Adrenal gland (tissue), 12 donors: ENCODE data around the gene SLC22A3. TPM values are rescaled to one million over a fixed set of nuclear protein-coding genes. Genes with fewer than 3 reads are reported as not detected.

Source experiments
- DNase-seq, 7 donors: peaks; one replicate each; pipeline ENCODE4 v3.0.0-alpha.2; 2019 to 2020
- H3K27ac ChIP-seq, 5 donors: fragments of 200-600 bp; sonication (generic) in 4 of 5; 1 replicate in 3 of 5; 2 replicates in 2 of 5; pipeline versions ENCODE4 v1.5.1 to v1.8.0; 2016 to 2020; ENCODE audit warnings: mild to moderate bottlenecking in 1 of 5
- H3K27me3 ChIP-seq: fragments of 200-600 bp; 2 replicates; pipeline ENCODE4 v1.8.0; 2021
- H3K36me3 ChIP-seq, 2 donors: fragments of 200-600 bp; replicated peaks in 1 of 2; 1 replicate in 1 of 2; 2 replicates in 1 of 2; pipeline versions ENCODE4 v1.5.1 to v1.8.0; 2018 to 2022
- H3K4me1 ChIP-seq, 2 donors: fragments of 200-600 bp; replicated peaks in 1 of 2; 1 replicate in 1 of 2; 2 replicates in 1 of 2; pipeline versions ENCODE4 v1.5.1 to v1.8.0; 2018 to 2021
- H3K4me3 ChIP-seq, 4 donors: fragments of 200-600 bp; sonication (generic) in 3 of 4; one replicate each; pipeline ENCODE4 v1.5.1; 2016 to 2018
- H3K9me3 ChIP-seq, 3 donors: fragments of 200-600 bp; sonication (generic) in 1 of 3; replicated peaks in 1 of 3; 1 replicate in 2 of 3; 2 replicates in 1 of 3; pipeline versions ENCODE4 v1.5.1 to v1.8.0; 2016 to 2021
- POLR2A ChIP-seq, 2 donors: fragments of 450-650 bp; IDR thresholded peaks; one replicate each; pipeline ENCODE4 v1.6.1; 2017; ENCODE audit warnings: antibody characterized with exemption in 2 of 2, mild to moderate bottlenecking in 2 of 2, moderate library complexity in 1 of 2
- WGBS, 4 donors: extraction: QIAGEN DNeasy Blood & Tissue Kit in 2 of 4; methylation state at CpG; one replicate each; pipeline versions ENCODE4 v1.1.5 to v1.1.7; 2013 to 2017; 5-methylcytosine and 5-hydroxymethylcytosine counted together
- intact Hi-C, 2 donors: fragments of 100-400 bp; cut with DNase I; formaldehyde crosslinking; loops; one replicate each; pipeline versions ENCODE4 v1.14.1 to v1.15.0; 2022 to 2023
- polyA plus RNA-seq, 3 donors: library from polyadenylated mRNA; stranded (reverse); fragments of 200-250 nt in 2 of 3; fragments of 350-450 nt in 1 of 3; fragmentation: Illumina TruSeq in 1 of 3; extraction: RNeasy Lipid Tissue Mini Kit (QIAGEN cat#74804) in 1 of 3; gene quantifications; one replicate each; pipeline ENCODE4 v1.2.3, GENCODE V29; 2013 to 2014
- total RNA-seq, 9 donors: library from RNA; depleted of rRNA in 4 of 9; stranded (reverse); fragments of >200 nt in 4 of 9; fragments of 120-200 nt in 1 of 9; fragmentation: NEBNext Ultra II Directional in 1 of 9; extraction: Animal tissue kit (Norgen Biotek cat#: 25700) in 1 of 9; gene quantifications; one replicate each; pipeline versions ENCODE4 v1.1.0 to v1.2.4, GENCODE V29; 2013 to 2023
- TF ChIP-seq, protein P1 (sequence below), 6 experiments: fragments of 450-650 bp in 4 of 6; fragments of 200-600 bp in 2 of 6; sonication (generic) in 1 of 6; IDR thresholded peaks; 1 replicate in 5 of 6; 2 replicates in 1 of 6; pipeline versions ENCODE4 v1.5.1 to v1.8.0; 2016 to 2021; ENCODE audit warnings: antibody characterized with exemption in 6 of 6, mild to moderate bottlenecking in 2 of 6, moderate library complexity in 1 of 6
- donor health status: healthy with polysubstance abuse.
- donor health status: Bipolar disorder and iron deficiency.
- donor health status: DM: yes; HTN: yes; CAD: no.
- donor health status: DM: no; HTN: no; CAD: no.
- donor health status: DM: no; HTN: no; CAD: no.
- donor health status: DM: yes; HTN: yes; CAD: no.

Gene SLC22A3
- total and polyA plus RNA-seq, 12 donors = 7.2 to 51.9 (median 31.2) TPM

DNA sequence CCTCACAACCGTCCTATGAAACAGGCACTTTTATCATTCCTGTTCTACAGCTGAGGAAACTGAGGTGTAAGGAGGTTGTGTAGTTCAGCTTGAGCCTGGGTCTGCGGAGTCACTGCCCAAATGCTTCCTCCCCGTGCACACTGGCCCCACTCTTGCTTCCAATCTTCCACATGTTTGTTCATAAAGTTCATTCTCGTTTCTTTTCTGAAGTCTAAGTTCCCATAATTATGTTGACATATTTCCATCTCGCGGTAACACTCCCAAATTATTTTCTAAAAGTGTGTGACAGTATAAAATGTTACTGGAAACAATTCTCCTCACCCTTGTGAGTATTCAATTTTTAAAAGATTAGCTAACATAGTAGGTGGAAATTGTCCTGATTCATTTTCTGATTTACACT, 106.9 kb downstream of the SLC22A3 start:
- DNase-seq = no peak
- H3K4me3 ChIP-seq = no peak overlapping the region
- H3K4me1 ChIP-seq = peaks cover 0 to 10% of the 10 kb centered on the region in 2 donors
- 69 to 78% (median 77%) methylated on average over 6 of the region's 6 CpGs for WGBS, 4 donors
- no peaks in the 10 kb centered on the region for H3K27me3 ChIP-seq
- H3K27ac ChIP-seq = peak overlapping the region in 1 of 5 donors; percentile 52
- TF ChIP-seq, protein P1, sequence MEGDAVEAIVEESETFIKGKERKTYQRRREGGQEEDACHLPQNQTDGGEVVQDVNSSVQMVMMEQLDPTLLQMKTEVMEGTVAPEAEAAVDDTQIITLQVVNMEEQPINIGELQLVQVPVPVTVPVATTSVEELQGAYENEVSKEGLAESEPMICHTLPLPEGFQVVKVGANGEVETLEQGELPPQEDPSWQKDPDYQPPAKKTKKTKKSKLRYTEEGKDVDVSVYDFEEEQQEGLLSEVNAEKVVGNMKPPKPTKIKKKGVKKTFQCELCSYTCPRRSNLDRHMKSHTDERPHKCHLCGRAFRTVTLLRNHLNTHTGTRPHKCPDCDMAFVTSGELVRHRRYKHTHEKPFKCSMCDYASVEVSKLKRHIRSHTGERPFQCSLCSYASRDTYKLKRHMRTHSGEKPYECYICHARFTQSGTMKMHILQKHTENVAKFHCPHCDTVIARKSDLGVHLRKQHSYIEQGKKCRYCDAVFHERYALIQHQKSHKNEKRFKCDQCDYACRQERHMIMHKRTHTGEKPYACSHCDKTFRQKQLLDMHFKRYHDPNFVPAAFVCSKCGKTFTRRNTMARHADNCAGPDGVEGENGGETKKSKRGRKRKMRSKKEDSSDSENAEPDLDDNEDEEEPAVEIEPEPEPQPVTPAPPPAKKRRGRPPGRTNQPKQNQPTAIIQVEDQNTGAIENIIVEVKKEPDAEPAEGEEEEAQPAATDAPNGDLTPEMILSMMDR (IDR thresholded peaks at IDR 0.05) = no peak
- no peak for TF ChIP-seq POLR2A (IDR thresholded peaks at IDR 0.05)
- no peaks in the 10 kb centered on the region for H3K9me3 ChIP-seq
- intact Hi-C loops = loop anchor here (5.0 to 10.0 kb wide), 6 partner anchors 108 to 590 kb away; partner anchors contain the start of gene SLC22A3 (in 1 of the 2)
- no peaks in the 10 kb centered on the region for H3K36me3 ChIP-seq

- intact Hi-C loops = loop anchor here (1.0 to 10.0 kb wide), 8 partner anchors 79 to 591 kb away; partner anchors contain the start of gene SLC22A3 (in 1 of the 2)
Observed at GRCh38 chr6:160455541-160456213, 107.5 kb downstream of the SLC22A3 start.

DNA sequence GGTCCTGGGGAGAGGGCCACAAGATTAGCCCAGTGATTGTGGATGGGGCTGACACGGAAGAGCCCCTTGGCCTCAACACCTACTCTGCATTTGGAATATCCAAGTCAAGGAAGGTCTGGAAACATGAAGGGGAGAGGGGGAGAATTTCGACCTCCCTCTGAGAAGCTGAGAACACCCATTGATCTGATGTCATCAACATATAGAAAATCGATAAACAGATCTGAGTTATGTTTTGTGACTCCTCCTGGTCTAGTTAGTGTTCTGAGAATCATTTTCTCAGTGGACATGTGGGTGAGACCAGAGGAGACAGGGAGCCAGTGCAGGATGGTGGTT, 108.0 kb downstream of the SLC22A3 start:
- peaks cover 0 to 10% of the 10 kb centered on the region in 2 donors for H3K4me1 ChIP-seq
- intact Hi-C loops = loop anchor here (1.0 to 10.0 kb wide), 8 partner anchors 79 to 591 kb away; partner anchors contain the start of gene SLC22A3 (in 1 of the 2)
- H3K36me3 ChIP-seq = no peaks in the 10 kb centered on the region
- H3K4me3 ChIP-seq = no peak overlapping the region
- WGBS, 4 donors = 21 to 33% (median 30%) methylated on average over 3 of the region's 3 CpGs
- H3K27me3 ChIP-seq = no peaks in the 10 kb centered on the region
- TF ChIP-seq POLR2A (IDR thresholded peaks at IDR 0.05) = no peak
- TF ChIP-seq, protein P1 (IDR thresholded peaks at IDR 0.05) = peak in 1 of 6 experiments; percentile 11
- peak overlapping the region in 2 of 5 donors; percentile 52 to 70 for H3K27ac ChIP-seq
- no peak for DNase-seq
- no peaks in the 10 kb centered on the region for H3K9me3 ChIP-seq

More at GRCh38 chr6:160455541-160456213, 107.5 kb downstream of the SLC22A3 start:
- H3K4me3 ChIP-seq = peak overlapping the region in 1 of 4 donors; percentile 43
- WGBS, 4 donors = 13 to 26% (median 19%) methylated on average over 7 to 11 of the region's 11 CpGs
- no peaks in the 10 kb centered on the region for H3K36me3 ChIP-seq
- peaks cover 0 to 10% of the 10 kb centered on the region in 2 donors for H3K4me1 ChIP-seq
- DNase-seq = peak; percentile 47 to 83 (median 60)
- H3K27me3 ChIP-seq = no peaks in the 10 kb centered on the region
- peak overlapping the region in 2 of 5 donors; percentile 52 to 70 for H3K27ac ChIP-seq
- H3K9me3 ChIP-seq = no peaks in the 10 kb centered on the region
- TF ChIP-seq, protein P1 (IDR thresholded peaks at IDR 0.05) = peak; percentile 92 to 99 (median 99)
- no peak for TF ChIP-seq POLR2A (IDR thresholded peaks at IDR 0.05)

DNA sequence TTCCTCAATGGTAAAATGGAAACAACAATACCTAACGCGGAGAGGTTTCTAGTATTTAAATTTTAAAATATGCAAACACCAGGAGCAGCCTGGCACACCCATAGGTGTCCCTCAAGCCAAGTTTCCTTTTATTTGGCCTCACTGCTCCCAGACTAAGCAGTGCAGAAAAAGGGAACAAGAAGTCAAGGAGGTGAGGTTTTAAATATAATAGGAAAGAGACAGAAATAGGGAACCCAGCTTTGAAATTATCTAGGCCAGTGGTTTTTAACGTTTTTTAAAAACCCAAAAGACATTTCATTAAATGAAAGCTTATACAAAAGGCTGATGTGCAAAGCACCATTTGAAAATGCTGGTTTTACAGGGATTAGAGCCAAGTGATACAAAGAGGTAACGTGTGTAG, 109.6 kb downstream of the SLC22A3 start:
- Histone ChIP-seq H3K27ac (no peak overlapping the region), H3K4me3 (no peak overlapping the region), H3K9me3 (no peaks in the 10 kb centered on the region), H3K4me1 (peaks cover 0 to 10% of the 10 kb centered on the region in 2 donors), H3K27me3 (no peaks in the 10 kb centered on the region), H3K36me3 (no peaks in the 10 kb centered on the region)
- WGBS, 4 donors = 50 to 62% (median 56%) methylated on average over 4 of the region's 4 CpGs
- TF ChIP-seq, protein P1 (IDR thresholded peaks at IDR 0.05) = no peak
- TF ChIP-seq POLR2A (IDR thresholded peaks at IDR 0.05) = no peak
- intact Hi-C loops = loop anchor here (2.0 to 10.0 kb wide), 7 partner anchors 77 to 593 kb away; partner anchors contain the start of gene SLC22A3 (in 1 of the 2)
- DNase-seq = no peak
